K562 (cell line): ENCODE data around the gene FMNL2.

Source experiments
- BHLHE40 ChIP-seq: IDR thresholded peaks from 2 replicates; pipeline ENCODE4 v1.6.1; 2011; ENCODE audit warnings: low read length, improper control_type of control experiment
- ETV6 ChIP-seq, 3 experiments: fragments of 150-350 bp in 1 of 3; sonication (generic) in 1 of 3; formaldehyde crosslinking in 1 of 3; IDR thresholded peaks; 2 replicates each; pipeline versions ENCODE4 v1.6.1 to v1.8.0; 2014 to 2022; ENCODE audit warnings: borderline replicate concordance in 2 of 3, low read depth in 2 of 3, antibody characterized with exemption in 1 of 3, low read length in 1 of 3, mild to moderate bottlenecking in 1 of 3, missing genetic modification reagents in 1 of 3
- FOSL1 ChIP-seq: fragments of 200-800 bp; sonication (Bioruptor generic); conservative IDR thresholded peaks from 2 replicates; pipeline ENCODE4 v1.6.1; 2016; ENCODE audit warnings: missing genetic modification characterization, missing compliant biosample characterization
- FOXK1 ChIP-seq: sonication (generic); formaldehyde crosslinking; IDR thresholded peaks from 2 replicates; pipeline ENCODE4 v1.8.0; 2022; ENCODE audit warnings: missing genetic modification reagents, mild to moderate bottlenecking, borderline replicate concordance
- MAZ ChIP-seq, 2 experiments: fragments of 450-650 bp in 1 of 2; sonication (generic) in 1 of 2; formaldehyde crosslinking; IDR thresholded peaks in 1 of 2; conservative IDR thresholded peaks in 1 of 2; 2 replicates each; pipeline versions ENCODE4 v1.4.0 to v1.5.0; 2020; ENCODE audit warnings: mild to moderate bottlenecking in 1 of 2, missing genetic modification reagents in 1 of 2
- MEIS2 ChIP-seq: fragments of 450-650 bp; IDR thresholded peaks from 2 replicates; pipeline ENCODE4 v1.6.1; 2014; ENCODE audit warnings: mild to moderate bottlenecking; ENCODE audit not compliant: partially characterized antibody
- PRDM10 ChIP-seq: fragments of 450-650 bp; IDR thresholded peaks from 2 replicates; pipeline ENCODE4 v1.6.1; 2018; ENCODE audit not compliant: partially characterized antibody
- RCOR1 ChIP-seq, 2 experiments: IDR thresholded peaks; 2 replicates each; pipeline ENCODE4 v1.6.1; 2012; ENCODE audit warnings: low read depth in 2 of 2, low read length in 2 of 2, borderline replicate concordance in 1 of 2, improper control_type of control experiment in 1 of 2
- ZNF830 ChIP-seq: fragments of 250-450 bp; sonication (Bioruptor Pico); IDR thresholded peaks from 2 replicates; pipeline ENCODE4 v1.5.0; 2021; ENCODE audit warnings: mild to moderate bottlenecking

- TF ChIP-seq BHLHE40 (no peak), MEIS2 (no peak), MAZ (CRISPR knock-in tag; conservative IDR thresholded peaks at IDR 0.05 in 1 of 2, IDR thresholded peaks at IDR 0.05 in 1 of 2) (no peak), PRDM10 (no peak), ETV6 (IDR thresholded peaks at IDR 0.05; ENCODE audit: borderline replicate concordance in 1 of 2, low read depth in 2 of 2, low read length in 1 of 2) (no peak), ETV6 (CRISPR knock-in tag; IDR thresholded peaks at IDR 0.05; ENCODE audit: borderline replicate concordance) (no peak), FOSL1 (tag) (no peak), RCOR1 (IDR thresholded peaks at IDR 0.05; ENCODE audit: borderline replicate concordance in 1 of 2, low read depth in 2 of 2, low read length in 2 of 2) (no peak), FOXK1 (CRISPR knock-in tag) (no peak), ZNF830 (no peak)
Measured at GRCh38 chr2:152399003-152399402, 64.0 kb downstream of the FMNL2 start.
